GM20431 (cell line): ENCODE data around the gene DUSP5.

ENCODE experiments used
- in situ Hi-C: fragments of 300-500 bp; cut with MseI, MboI; formaldehyde crosslinking; loops from one replicate; pipeline ENCODE4 v1.15.0; 2020; ENCODE audit warnings: low sequenced_read_pairs; ENCODE audit not compliant: unreplicated experiment

DUSP5 gene

GRCh38 chr10:110533149-110533548 is 35.4 kb downstream of the DUSP5 start:
- in situ Hi-C loops: no loop called here

- in situ Hi-C loops: no loop called here
Observed at GRCh38 chr10:110534571-110534970, 36.9 kb downstream of the DUSP5 start.

- in situ Hi-C loops: no loop called here
Observed at GRCh38 chr10:110535958-110536891, 38.5 kb downstream of the DUSP5 start.

DNA sequence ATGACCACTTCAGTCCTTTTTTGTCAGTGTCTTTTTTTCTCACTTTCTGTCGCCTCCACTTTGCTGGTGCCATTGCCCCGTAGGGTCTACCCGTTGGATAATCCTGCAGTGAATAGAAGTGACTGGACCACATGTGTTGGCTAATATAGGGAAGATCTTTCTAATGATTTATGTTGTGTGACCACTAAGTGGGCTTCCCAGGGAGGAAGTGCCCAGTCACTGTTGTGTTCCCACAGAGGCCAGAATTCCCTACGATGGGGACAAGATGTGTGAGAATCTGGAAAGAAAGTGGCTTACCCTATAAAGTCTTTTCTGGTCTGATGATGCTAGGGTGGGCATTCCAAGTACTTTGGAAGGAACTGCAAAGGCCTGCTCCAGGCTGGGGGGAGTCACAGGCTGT is 41.4 kb downstream of the DUSP5 start:
- in situ Hi-C loops: no loop called here

GRCh38 chr10:110540031-110540430 is 42.3 kb downstream of the DUSP5 start:
- in situ Hi-C loops: loop anchor here (10.0 kb wide), 1 partner anchor 215 kb away; no protein-coding TSS in a partner anchor

DNA sequence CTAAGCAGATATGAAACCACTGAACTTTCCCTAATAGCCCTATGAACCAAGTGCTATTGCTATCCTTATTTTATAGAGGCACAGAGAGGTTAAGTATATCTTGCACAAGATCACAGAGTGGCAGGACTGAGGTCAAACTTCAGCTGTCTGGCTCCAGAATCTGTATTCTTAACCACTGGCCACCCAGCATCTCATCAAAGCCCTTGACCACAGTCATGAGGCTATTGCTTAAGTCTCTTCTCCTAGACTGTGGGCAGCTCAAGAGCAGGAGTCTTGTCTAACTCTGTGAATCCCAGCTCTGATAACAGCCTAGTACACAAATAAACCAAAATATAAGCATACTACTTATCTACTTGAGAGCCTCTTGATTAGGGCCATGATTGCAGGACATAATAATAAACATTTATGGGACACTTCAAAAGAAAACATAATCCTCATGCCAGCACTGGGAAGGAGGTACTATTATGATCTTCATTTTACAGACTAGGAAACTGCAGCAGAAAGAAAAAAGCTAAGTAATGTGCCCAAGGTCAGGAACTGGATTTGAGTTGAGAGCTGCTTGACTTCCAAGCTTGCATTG is 47.3 kb downstream of the DUSP5 start:
- in situ Hi-C loops: loop anchor here (10.0 kb wide), 1 partner anchor 220 kb away; no protein-coding TSS in a partner anchor

GRCh38 chr10:110546077-110546476 is 48.4 kb downstream of the DUSP5 start:
- in situ Hi-C loops: loop anchor here (10.0 kb wide), 1 partner anchor 221 kb away; no protein-coding TSS in a partner anchor

GRCh38 chr10:110546499-110547110 is 48.9 kb downstream of the DUSP5 start:
- in situ Hi-C loops: loop anchor here (10.0 kb wide), 1 partner anchor 222 kb away; no protein-coding TSS in a partner anchor

- in situ Hi-C loops: loop anchor here (10.0 kb wide), 1 partner anchor 222 kb away; no protein-coding TSS in a partner anchor
Observed at GRCh38 chr10:110547139-110547761, 49.5 kb downstream of the DUSP5 start.

DNA sequence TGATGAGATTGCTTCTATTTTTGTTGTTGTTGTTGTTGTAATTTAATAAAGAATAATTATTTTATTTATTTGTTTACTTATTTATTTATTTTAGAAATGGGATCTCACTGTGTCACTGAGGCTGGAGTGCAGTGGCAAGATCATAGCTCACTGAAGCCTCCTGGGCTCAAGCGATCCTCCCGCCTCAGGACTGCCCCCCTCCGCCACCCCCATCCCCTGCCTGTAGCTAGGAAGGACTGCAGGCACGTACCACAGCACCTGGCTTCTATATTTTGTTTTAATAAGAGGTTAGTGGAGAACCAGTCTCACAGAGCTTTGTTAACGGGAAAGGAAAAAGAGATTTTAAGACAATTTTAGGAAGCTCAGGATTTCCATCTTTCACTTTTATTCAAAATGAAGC is 50.3 kb downstream of the DUSP5 start:
- in situ Hi-C loops: loop anchor here (10.0 kb wide), 1 partner anchor 223 kb away; no protein-coding TSS in a partner anchor

GRCh38 chr10:110549211-110549610 is 51.5 kb downstream of the DUSP5 start:
- in situ Hi-C loops: loop anchor here (10.0 kb wide), 1 partner anchor 224 kb away; no protein-coding TSS in a partner anchor

GRCh38 chr10:110553905-110554304 is 56.2 kb downstream of the DUSP5 start:
- in situ Hi-C loops: no loop called here

- in situ Hi-C loops: no loop called here
Observed at GRCh38 chr10:110556296-110556695, 58.6 kb downstream of the DUSP5 start.

DNA sequence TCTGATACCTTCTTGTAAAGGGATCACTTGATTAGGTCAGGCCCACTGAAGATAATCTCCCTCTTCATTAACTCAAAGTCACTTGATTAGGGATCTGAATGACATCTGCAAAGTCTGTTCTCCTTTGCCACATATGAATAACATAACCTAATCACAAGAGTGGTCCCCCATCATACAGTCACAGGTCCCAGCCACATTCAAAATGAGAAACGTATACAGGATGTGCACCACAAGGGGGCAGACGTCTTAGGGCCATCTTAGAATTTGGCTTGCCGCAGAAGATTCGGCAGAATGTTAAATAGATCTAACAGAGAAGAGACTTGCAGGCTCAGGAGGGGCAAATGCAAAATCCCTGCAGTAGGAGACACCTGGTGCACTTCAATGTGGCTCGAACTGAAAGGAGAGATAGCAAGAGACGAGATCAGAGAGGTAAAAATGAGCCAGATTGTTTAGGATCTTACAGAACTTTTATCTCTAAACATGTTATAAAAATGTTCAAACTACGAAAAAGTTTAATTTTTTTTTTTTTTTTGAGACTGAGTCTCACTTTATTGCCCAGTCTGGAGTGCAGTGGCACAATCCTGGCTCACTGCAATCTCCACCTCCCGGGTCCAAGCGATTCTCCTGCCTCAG is 59.4 kb downstream of the DUSP5 start:
- in situ Hi-C loops: no loop called here

GRCh38 chr10:110558041-110558440 is 60.3 kb downstream of the DUSP5 start:
- in situ Hi-C loops: no loop called here

DNA sequence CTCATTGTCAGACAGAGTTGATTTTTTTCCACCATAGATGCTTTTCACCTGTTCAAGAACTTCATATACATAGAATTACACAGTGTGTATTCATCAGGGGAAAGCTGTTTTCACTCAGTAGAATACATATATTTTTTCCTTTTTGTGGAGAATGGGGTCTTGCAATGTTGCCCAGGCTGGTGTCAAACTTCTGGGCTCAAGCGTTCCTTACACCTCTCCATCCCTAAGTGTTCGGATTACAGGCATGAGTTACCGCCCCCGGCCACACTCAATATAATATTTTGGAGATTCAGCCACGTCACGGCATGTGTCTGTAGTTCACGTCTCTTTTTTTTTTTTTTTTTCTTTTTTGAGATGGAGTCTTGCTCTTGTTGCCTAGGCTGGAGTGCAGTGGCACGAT is 62.3 kb downstream of the DUSP5 start:
- in situ Hi-C loops: no loop called here
